Measurements from ENCODE around the gene CCR2. TPM values are rescaled to one million over a fixed set of nuclear protein-coding genes. Genes with fewer than 3 reads are reported as not detected.

CCR2 gene
- polyA plus RNA-seq, 1 donor from 2014 or later: not detected

DNA sequence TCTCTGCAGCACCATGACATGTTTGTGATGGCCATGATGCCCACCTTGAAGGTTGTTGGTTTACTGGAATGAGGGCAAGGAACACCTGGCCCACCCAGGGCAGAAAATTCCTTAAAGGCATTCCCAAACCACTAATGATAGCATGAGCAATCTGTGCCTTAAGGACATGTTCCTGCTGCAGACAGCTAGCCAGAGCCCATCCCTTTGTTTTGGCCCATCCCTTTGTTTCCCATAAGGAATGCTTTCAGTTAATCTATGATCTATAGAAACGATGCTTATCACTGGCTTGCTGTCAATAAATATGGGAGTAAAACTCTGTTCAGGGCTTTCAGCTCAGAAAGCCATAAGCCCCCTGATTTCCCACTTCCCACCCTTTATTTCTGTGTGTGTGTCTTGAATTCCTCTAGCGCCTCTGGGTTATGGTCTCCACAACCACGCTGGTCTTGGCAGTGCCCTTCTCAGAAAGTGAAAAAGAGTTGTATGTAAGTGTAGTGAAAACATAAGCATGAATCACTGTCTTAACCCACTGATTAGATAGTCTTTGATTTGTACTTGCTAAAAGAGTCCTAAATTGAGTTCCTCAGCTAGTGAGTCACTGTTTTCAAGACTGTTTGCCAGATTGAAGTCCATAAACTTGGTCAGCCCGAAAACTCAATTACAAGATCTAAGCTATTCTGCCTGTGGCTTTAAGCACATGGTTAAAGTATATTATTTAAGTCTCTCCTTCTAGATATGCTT is 19.0 kb upstream of the CCR2 start:
- H3K27me3 ChIP-seq (ENCODE audit: insufficient read depth, low read depth, low read length): no peaks in the 10 kb centered on the region
- H3F3A ChIP-seq (ENCODE audit: insufficient read depth, low read length, poor library complexity, severe bottlenecking): no peaks in the 10 kb centered on the region
- TF ChIP-seq TAF1 (IDR thresholded peaks at IDR 0.05; ENCODE audit: low read depth) (no peak), RAD21 (conservative IDR thresholded peaks at IDR 0.05) (no peak), SMC3 (conservative IDR thresholded peaks at IDR 0.05; ENCODE audit: poor library complexity) (no peak), MXI1 (conservative IDR thresholded peaks at IDR 0.05; ENCODE audit: poor library complexity, severe bottlenecking) (no peak), EP300 (conservative IDR thresholded peaks at IDR 0.05; ENCODE audit: poor library complexity, severe bottlenecking) (no peak), EZH2 (IDR thresholded peaks at IDR 0.05; ENCODE audit: borderline replicate concordance, insufficient read depth, low read length, poor library complexity, severe bottlenecking) (no peak), POLR2AphosphoS5 (IDR thresholded peaks at IDR 0.05) (no peak)
- TF ChIP-seq, protein P1, sequence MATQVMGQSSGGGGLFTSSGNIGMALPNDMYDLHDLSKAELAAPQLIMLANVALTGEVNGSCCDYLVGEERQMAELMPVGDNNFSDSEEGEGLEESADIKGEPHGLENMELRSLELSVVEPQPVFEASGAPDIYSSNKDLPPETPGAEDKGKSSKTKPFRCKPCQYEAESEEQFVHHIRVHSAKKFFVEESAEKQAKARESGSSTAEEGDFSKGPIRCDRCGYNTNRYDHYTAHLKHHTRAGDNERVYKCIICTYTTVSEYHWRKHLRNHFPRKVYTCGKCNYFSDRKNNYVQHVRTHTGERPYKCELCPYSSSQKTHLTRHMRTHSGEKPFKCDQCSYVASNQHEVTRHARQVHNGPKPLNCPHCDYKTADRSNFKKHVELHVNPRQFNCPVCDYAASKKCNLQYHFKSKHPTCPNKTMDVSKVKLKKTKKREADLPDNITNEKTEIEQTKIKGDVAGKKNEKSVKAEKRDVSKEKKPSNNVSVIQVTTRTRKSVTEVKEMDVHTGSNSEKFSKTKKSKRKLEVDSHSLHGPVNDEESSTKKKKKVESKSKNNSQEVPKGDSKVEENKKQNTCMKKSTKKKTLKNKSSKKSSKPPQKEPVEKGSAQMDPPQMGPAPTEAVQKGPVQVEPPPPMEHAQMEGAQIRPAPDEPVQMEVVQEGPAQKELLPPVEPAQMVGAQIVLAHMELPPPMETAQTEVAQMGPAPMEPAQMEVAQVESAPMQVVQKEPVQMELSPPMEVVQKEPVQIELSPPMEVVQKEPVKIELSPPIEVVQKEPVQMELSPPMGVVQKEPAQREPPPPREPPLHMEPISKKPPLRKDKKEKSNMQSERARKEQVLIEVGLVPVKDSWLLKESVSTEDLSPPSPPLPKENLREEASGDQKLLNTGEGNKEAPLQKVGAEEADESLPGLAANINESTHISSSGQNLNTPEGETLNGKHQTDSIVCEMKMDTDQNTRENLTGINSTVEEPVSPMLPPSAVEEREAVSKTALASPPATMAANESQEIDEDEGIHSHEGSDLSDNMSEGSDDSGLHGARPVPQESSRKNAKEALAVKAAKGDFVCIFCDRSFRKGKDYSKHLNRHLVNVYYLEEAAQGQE (IDR thresholded peaks at IDR 0.05; ENCODE audit: borderline replicate concordance): no peak
- TF ChIP-seq, protein P2, sequence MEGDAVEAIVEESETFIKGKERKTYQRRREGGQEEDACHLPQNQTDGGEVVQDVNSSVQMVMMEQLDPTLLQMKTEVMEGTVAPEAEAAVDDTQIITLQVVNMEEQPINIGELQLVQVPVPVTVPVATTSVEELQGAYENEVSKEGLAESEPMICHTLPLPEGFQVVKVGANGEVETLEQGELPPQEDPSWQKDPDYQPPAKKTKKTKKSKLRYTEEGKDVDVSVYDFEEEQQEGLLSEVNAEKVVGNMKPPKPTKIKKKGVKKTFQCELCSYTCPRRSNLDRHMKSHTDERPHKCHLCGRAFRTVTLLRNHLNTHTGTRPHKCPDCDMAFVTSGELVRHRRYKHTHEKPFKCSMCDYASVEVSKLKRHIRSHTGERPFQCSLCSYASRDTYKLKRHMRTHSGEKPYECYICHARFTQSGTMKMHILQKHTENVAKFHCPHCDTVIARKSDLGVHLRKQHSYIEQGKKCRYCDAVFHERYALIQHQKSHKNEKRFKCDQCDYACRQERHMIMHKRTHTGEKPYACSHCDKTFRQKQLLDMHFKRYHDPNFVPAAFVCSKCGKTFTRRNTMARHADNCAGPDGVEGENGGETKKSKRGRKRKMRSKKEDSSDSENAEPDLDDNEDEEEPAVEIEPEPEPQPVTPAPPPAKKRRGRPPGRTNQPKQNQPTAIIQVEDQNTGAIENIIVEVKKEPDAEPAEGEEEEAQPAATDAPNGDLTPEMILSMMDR (IDR thresholded peaks at IDR 0.05; ENCODE audit: poor library complexity, severe bottlenecking): no peak
- no peak overlapping the region for H3K27ac ChIP-seq (ENCODE audit: low read length)
- H3K4me3 ChIP-seq (ENCODE audit: low read length): no peak overlapping the region
- H3K4me2 ChIP-seq (ENCODE audit: low read length): no peak overlapping the region
- no peak overlapping the region for H3K9ac ChIP-seq (ENCODE audit: low read length)
- H3K36me3 ChIP-seq (ENCODE audit: insufficient read depth, low read length): no peaks in the 10 kb centered on the region
- H3K79me2 ChIP-seq (replicated peaks; ENCODE audit: insufficient read depth, low read length): no peaks in the 10 kb centered on the region
- H4K20me1 ChIP-seq (ENCODE audit: insufficient read depth): no peaks in the 10 kb centered on the region
- no peak overlapping the region for H2AFZ ChIP-seq (ENCODE audit: low read depth, low read length)
- H3K9me3 ChIP-seq (ENCODE audit: low read length): peaks cover 5% of the 10 kb centered on the region
- H3K9me2 ChIP-seq (ENCODE audit: insufficient read depth, low read length): no peaks in the 10 kb centered on the region

GRCh38 chr3:46335541-46335940 is 18.4 kb upstream of the CCR2 start:
- peaks cover 5% of the 10 kb centered on the region for H3K9me3 ChIP-seq (ENCODE audit: low read length)
- no peaks in the 10 kb centered on the region for H3K9me2 ChIP-seq (ENCODE audit: insufficient read depth, low read length)
- no peak overlapping the region for H3K27ac ChIP-seq (ENCODE audit: low read length)
- no peak overlapping the region for H3K4me3 ChIP-seq (ENCODE audit: low read length)
- no peak overlapping the region for H3K4me2 ChIP-seq (ENCODE audit: low read length)
- H3K36me3 ChIP-seq (ENCODE audit: insufficient read depth, low read length): no peaks in the 10 kb centered on the region
- no peak overlapping the region for H3K9ac ChIP-seq (ENCODE audit: low read length)
- no peaks in the 10 kb centered on the region for H3K27me3 ChIP-seq (ENCODE audit: insufficient read depth, low read depth, low read length)
- no peak for TF ChIP-seq EP300 (conservative IDR thresholded peaks at IDR 0.05; ENCODE audit: poor library complexity, severe bottlenecking)
- no peak for TF ChIP-seq MXI1 (conservative IDR thresholded peaks at IDR 0.05; ENCODE audit: poor library complexity, severe bottlenecking)
- TF ChIP-seq, protein P2 (IDR thresholded peaks at IDR 0.05; ENCODE audit: poor library complexity, severe bottlenecking): no peak
- no peak for TF ChIP-seq POLR2AphosphoS5 (IDR thresholded peaks at IDR 0.05)
- no peak for TF ChIP-seq RAD21 (conservative IDR thresholded peaks at IDR 0.05)
- TF ChIP-seq TAF1 (IDR thresholded peaks at IDR 0.05; ENCODE audit: low read depth): no peak
- no peak for TF ChIP-seq SMC3 (conservative IDR thresholded peaks at IDR 0.05; ENCODE audit: poor library complexity)
- TF ChIP-seq EZH2 (IDR thresholded peaks at IDR 0.05; ENCODE audit: borderline replicate concordance, insufficient read depth, low read length, poor library complexity, severe bottlenecking): no peak
- H3K79me2 ChIP-seq (replicated peaks; ENCODE audit: insufficient read depth, low read length): no peaks in the 10 kb centered on the region
- H3F3A ChIP-seq (ENCODE audit: insufficient read depth, low read length, poor library complexity, severe bottlenecking): no peaks in the 10 kb centered on the region
- no peak overlapping the region for H2AFZ ChIP-seq (ENCODE audit: low read depth, low read length)
- no peaks in the 10 kb centered on the region for H4K20me1 ChIP-seq (ENCODE audit: insufficient read depth)

Measured in neural cell (in vitro differentiated cells).